DND-41 (cell line): Measurements from ENCODE around the gene LMX1B.

Experiments used
- ATAC-seq: fragments of 200-7000 bp; cut with Tn5 transposase; 3 replicates; pipeline ENCODE4 v1.9.1; 2021; ENCODE audit warnings: low read depth; ENCODE audit not compliant: insufficient read depth
- DNase-seq: peaks from one replicate; pipeline ENCODE4 v3.0.0-alpha.2; 2020
- H2AFZ ChIP-seq: 2 replicates; pipeline ENCODE4 v1.6.0; 2012; ENCODE audit warnings: low read depth, low read length
- H3K27ac ChIP-seq: 2 replicates; pipeline ENCODE4 v1.5.1; 2012; ENCODE audit warnings: low read length, inconsistent platforms
- H3K27me3 ChIP-seq: fragments of 200-600 bp; sonication (generic); 2 replicates; pipeline ENCODE4 v1.6.0; 2012; ENCODE audit warnings: low read length, mild to moderate bottlenecking, inconsistent platforms; ENCODE audit not compliant: insufficient read depth, poor library complexity
- H3K36me3 ChIP-seq: 2 replicates; pipeline ENCODE4 v1.5.1; 2012; ENCODE audit warnings: low read length, inconsistent platforms; ENCODE audit not compliant: insufficient read depth
- H3K4me1 ChIP-seq: 2 replicates; pipeline ENCODE4 v1.5.1; 2012; ENCODE audit warnings: mild to moderate bottlenecking, low read length; ENCODE audit not compliant: insufficient read depth
- H3K4me2 ChIP-seq: 2 replicates; pipeline ENCODE4 v1.6.0; 2012; ENCODE audit warnings: mild to moderate bottlenecking, moderate library complexity, low read length, inconsistent platforms; ENCODE audit not compliant: insufficient read depth
- H3K4me3 ChIP-seq, 2 experiments: fragments of 200-600 bp in 1 of 2; shearing (Covaris generic) in 1 of 2; 2 replicates each; pipeline ENCODE4 v1.5.1; 2012 to 2016; ENCODE audit warnings: inconsistent platforms in 2 of 2, low read length in 2 of 2, mild to moderate bottlenecking in 2 of 2, low read depth in 1 of 2, moderate library complexity in 1 of 2
- H3K79me2 ChIP-seq: 2 replicates; pipeline ENCODE4 v1.6.0; 2012; ENCODE audit warnings: low read length, inconsistent platforms; ENCODE audit not compliant: insufficient read depth
- H3K9ac ChIP-seq: 2 replicates; pipeline ENCODE4 v1.6.0; 2012; ENCODE audit warnings: low read depth, mild to moderate bottlenecking, inconsistent platforms, low read length, moderate library complexity
- H3K9me3 ChIP-seq: 2 replicates; pipeline ENCODE4 v1.5.1; 2012; ENCODE audit warnings: low read length, moderate library complexity, mild to moderate bottlenecking, inconsistent platforms; ENCODE audit not compliant: insufficient read depth, severe bottlenecking
- H4K20me1 ChIP-seq: 2 replicates; pipeline ENCODE4 v1.6.0; 2012; ENCODE audit warnings: low read length; ENCODE audit not compliant: insufficient read depth
- CTCF ChIP-seq: IDR thresholded peaks from 2 replicates; pipeline ENCODE4 v1.5.1; 2012; ENCODE audit warnings: borderline replicate concordance, low read length, moderate library complexity, mild to moderate bottlenecking; ENCODE audit not compliant: poor library complexity, severe bottlenecking; ENCODE audit errors: extremely low read depth
- EZH2 ChIP-seq: IDR thresholded peaks from 3 replicates; pipeline ENCODE4 v1.6.1; 2012; ENCODE audit warnings: borderline replicate concordance, low read depth, mild to moderate bottlenecking, moderate library complexity, low read length, inconsistent platforms; ENCODE audit not compliant: severe bottlenecking

The LMX1B gene

GRCh38 chr9:126676685-126677143 lies 63.0 kb downstream of the LMX1B start:
- Histone ChIP-seq H3K27ac (no peak overlapping the region), H3K4me2 (no peak overlapping the region), H2AFZ (no peak overlapping the region), H3K4me1 (no peaks in the 10 kb centered on the region), H3K9ac (no peak overlapping the region), H3K36me3 (no peaks in the 10 kb centered on the region), H4K20me1 (no peaks in the 10 kb centered on the region; the same call in 1 of the 2 replicates), H3K27me3 (peaks cover 14% of the 10 kb centered on the region), H3K4me3 (no peak overlapping the region), H3K9me3 (no peaks in the 10 kb centered on the region), H3K79me2 (no peaks in the 10 kb centered on the region)
- TF ChIP-seq EZH2 (no peak), CTCF (no peak)
- DNase-seq (no peak), ATAC-seq (no peak)

GRCh38 chr9:126677188-126678084 lies 63.7 kb downstream of the LMX1B start:
- Histone ChIP-seq H3K4me3 (no peak overlapping the region), H3K9me3 (no peaks in the 10 kb centered on the region), H2AFZ (no peak overlapping the region), H3K27ac (no peak overlapping the region), H3K4me2 (no peak overlapping the region), H3K27me3 (peaks cover 14% of the 10 kb centered on the region), H3K79me2 (no peaks in the 10 kb centered on the region), H3K9ac (no peak overlapping the region), H3K4me1 (no peaks in the 10 kb centered on the region), H3K36me3 (no peaks in the 10 kb centered on the region), H4K20me1 (no peaks in the 10 kb centered on the region; the same call in 1 of the 2 replicates)
- TF ChIP-seq CTCF (no peak), EZH2 (no peak)
- DNase-seq (no peak), ATAC-seq (no peak)

- TF ChIP-seq EZH2 (no peak), CTCF (no peak)
- Histone ChIP-seq H3K27ac (no peak overlapping the region), H3K27me3 (peaks cover 2% of the 10 kb centered on the region), H3K4me2 (no peak overlapping the region), H3K9ac (no peak overlapping the region), H3K4me3 (no peak overlapping the region), H3K9me3 (no peaks in the 10 kb centered on the region), H4K20me1 (no peaks in the 10 kb centered on the region; the same call in 1 of the 2 replicates), H3K79me2 (no peaks in the 10 kb centered on the region), H3K4me1 (no peaks in the 10 kb centered on the region), H2AFZ (no peak overlapping the region), H3K36me3 (no peaks in the 10 kb centered on the region)
- no peak for DNase-seq
- ATAC-seq: no peak
Observed at GRCh38 chr9:126678989-126679388, 65.3 kb downstream of the LMX1B start.
